OCI-LY3 (cell line): ENCODE results near the gene ARSI.

Source experiments
- H2AFZ ChIP-seq: fragments of 200-600, 300-600 bp; shearing (Covaris generic); 2 replicates; pipeline ENCODE4 v1.6.0; 2014; ENCODE audit warnings: antibody characterized with exemption, low read depth, low read length
- H3K27ac ChIP-seq: fragments of 200-600, 300-600 bp; sonication (generic); 2 replicates; pipeline ENCODE4 v1.5.1; 2014; ENCODE audit warnings: mild to moderate bottlenecking, low read length, moderate library complexity, mixed read lengths
- H3K27me3 ChIP-seq: fragments of 200-600, 300-600 bp; sonication (generic); 2 replicates; pipeline ENCODE4 v1.6.1; 2014; ENCODE audit warnings: low read depth, low read length, mixed read lengths
- H3K36me3 ChIP-seq: fragments of 200-600, 300-600 bp; sonication (generic); replicated peaks from 2 replicates; pipeline ENCODE3; 2014; ENCODE audit warnings: low read depth, low read length, mixed read lengths
- H3K4me1 ChIP-seq: fragments of 300-600, 200-600 bp; sonication (generic); 2 replicates; pipeline ENCODE4 v1.6.1; 2014; ENCODE audit warnings: low read length, mixed read lengths
- H3K4me2 ChIP-seq: fragments of 200-600, 300-600 bp; sonication (generic); 2 replicates; pipeline ENCODE4 v1.6.1; 2014; ENCODE audit warnings: low read length, mixed read lengths
- H3K4me3 ChIP-seq: fragments of 300-600, 200-600 bp; sonication (generic); 2 replicates; pipeline ENCODE4 v1.5.1; 2014; ENCODE audit warnings: antibody characterized with exemption, mild to moderate bottlenecking, low read length, moderate library complexity
- H3K79me2 ChIP-seq: fragments of 300-600, 200-600 bp; shearing (Covaris generic); 2 replicates; pipeline ENCODE4 v1.6.1; 2014; ENCODE audit warnings: mild to moderate bottlenecking, low read length, mixed read lengths
- H3K9ac ChIP-seq: fragments of 300-600, 200-600 bp; shearing (Covaris generic); 2 replicates; pipeline ENCODE4 v1.6.0; 2014; ENCODE audit warnings: mild to moderate bottlenecking, low read length, moderate library complexity
- H3K9me3 ChIP-seq: fragments of 200-600, 300-600 bp; shearing (Covaris generic); 2 replicates; pipeline ENCODE4 v1.6.1; 2014; ENCODE audit warnings: low read length, mixed read lengths; ENCODE audit not compliant: insufficient read depth
- H4K20me1 ChIP-seq: fragments of 200-600, 300-600 bp; sonication (generic); 2 replicates; pipeline ENCODE4 v1.6.1; 2016; ENCODE audit warnings: low read length, mixed read lengths; ENCODE audit not compliant: insufficient read depth
- EZH2phosphoT487 ChIP-seq: fragments of 200-600 bp; shearing (Covaris generic); IDR thresholded peaks from 2 replicates; pipeline ENCODE4 v1.6.1; 2018; ENCODE audit warnings: antibody characterized with exemption, mixed run types, low read depth
- TF ChIP-seq, protein P1 (sequence below): fragments of 200-600, 300-600 bp; sonication (generic); IDR thresholded peaks from 2 replicates; pipeline ENCODE4 v1.5.1; 2014; ENCODE audit warnings: antibody characterized with exemption, low read length, low read depth

The ARSI gene

DNA sequence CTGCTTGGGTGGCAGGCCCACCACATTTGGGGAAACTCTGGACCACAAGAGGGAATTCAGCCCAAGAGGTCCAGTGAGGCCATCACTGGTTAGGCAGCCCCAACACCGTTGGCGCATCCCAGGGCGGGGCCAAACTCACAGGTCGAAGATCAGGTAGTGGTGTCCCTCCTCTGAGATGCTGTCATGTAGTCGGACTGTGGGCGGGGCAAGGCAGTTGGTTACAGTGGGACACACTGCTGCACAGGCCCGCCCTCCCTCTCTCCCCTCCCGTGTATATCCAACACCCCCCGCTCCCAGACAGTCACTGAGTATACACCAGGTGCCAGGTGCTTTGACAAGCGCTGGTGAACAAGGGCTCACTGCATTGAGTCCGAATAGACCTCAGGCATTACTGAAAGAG, 45.3 kb downstream of the ARSI start:
- H3K9me3 ChIP-seq: no peaks in the 10 kb centered on the region
- 0 out of 2 replicates have a peak, but pooled peaks cover 5% of the 10 kb centered on the region for H3K27me3 ChIP-seq
- H3K4me3 ChIP-seq: no peak overlapping the region
- no peak overlapping the region for H3K4me2 ChIP-seq
- no peak overlapping the region for H2AFZ ChIP-seq
- H4K20me1 ChIP-seq: no peaks in the 10 kb centered on the region
- no peaks in the 10 kb centered on the region for H3K36me3 ChIP-seq
- no peaks in the 10 kb centered on the region for H3K79me2 ChIP-seq
- TF ChIP-seq EZH2phosphoT487: no peak
- TF ChIP-seq, protein P1, sequence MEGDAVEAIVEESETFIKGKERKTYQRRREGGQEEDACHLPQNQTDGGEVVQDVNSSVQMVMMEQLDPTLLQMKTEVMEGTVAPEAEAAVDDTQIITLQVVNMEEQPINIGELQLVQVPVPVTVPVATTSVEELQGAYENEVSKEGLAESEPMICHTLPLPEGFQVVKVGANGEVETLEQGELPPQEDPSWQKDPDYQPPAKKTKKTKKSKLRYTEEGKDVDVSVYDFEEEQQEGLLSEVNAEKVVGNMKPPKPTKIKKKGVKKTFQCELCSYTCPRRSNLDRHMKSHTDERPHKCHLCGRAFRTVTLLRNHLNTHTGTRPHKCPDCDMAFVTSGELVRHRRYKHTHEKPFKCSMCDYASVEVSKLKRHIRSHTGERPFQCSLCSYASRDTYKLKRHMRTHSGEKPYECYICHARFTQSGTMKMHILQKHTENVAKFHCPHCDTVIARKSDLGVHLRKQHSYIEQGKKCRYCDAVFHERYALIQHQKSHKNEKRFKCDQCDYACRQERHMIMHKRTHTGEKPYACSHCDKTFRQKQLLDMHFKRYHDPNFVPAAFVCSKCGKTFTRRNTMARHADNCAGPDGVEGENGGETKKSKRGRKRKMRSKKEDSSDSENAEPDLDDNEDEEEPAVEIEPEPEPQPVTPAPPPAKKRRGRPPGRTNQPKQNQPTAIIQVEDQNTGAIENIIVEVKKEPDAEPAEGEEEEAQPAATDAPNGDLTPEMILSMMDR: no peak
- H3K9ac ChIP-seq: no peak overlapping the region
- no peaks in the 10 kb centered on the region for H3K4me1 ChIP-seq
- no peak overlapping the region for H3K27ac ChIP-seq

DNA sequence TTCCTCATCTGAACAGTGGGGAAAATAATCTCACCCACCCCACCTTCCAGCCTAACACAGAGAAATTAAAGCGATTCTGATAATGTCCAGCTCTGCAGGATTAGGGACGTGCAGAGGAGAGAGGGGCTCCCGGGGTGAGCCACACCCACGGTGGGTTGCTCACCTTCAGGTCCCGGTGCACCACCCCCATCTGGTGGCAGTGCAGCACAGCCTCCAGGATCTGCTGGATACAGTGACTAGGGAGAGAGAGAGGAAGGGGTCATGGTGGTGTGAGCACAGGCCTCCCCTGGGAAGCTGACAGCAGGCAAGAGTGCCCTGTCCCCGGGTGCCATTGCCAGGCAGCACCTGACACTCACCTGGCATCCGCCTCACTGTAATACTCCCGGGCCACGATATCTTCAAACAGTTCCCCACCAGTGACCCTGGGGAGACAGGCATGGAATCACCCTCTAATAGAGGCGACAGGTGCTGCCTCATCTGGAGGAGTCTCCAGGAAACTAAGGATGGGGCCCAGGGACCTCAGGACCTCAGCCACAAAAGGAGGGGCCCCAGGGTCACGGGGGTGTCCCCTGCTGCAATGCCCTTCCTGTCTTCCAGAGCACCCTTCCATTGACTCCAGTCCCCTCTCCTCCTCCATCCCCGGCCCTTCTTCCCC, 46.2 kb downstream of the ARSI start:
- Histone ChIP-seq H3K36me3 (no peaks in the 10 kb centered on the region), H3K4me1 (no peaks in the 10 kb centered on the region), H4K20me1 (no peaks in the 10 kb centered on the region), H3K9me3 (no peaks in the 10 kb centered on the region), H3K27ac (no peak overlapping the region), H3K4me3 (no peak overlapping the region), H3K4me2 (no peak overlapping the region), H3K9ac (no peak overlapping the region), H3K79me2 (no peaks in the 10 kb centered on the region), H2AFZ (no peak overlapping the region), H3K27me3 (no peaks in the 10 kb centered on the region)
- TF ChIP-seq, protein P1: no peak; the same call in 1 of the 2 replicates
- no peak for TF ChIP-seq EZH2phosphoT487

DNA sequence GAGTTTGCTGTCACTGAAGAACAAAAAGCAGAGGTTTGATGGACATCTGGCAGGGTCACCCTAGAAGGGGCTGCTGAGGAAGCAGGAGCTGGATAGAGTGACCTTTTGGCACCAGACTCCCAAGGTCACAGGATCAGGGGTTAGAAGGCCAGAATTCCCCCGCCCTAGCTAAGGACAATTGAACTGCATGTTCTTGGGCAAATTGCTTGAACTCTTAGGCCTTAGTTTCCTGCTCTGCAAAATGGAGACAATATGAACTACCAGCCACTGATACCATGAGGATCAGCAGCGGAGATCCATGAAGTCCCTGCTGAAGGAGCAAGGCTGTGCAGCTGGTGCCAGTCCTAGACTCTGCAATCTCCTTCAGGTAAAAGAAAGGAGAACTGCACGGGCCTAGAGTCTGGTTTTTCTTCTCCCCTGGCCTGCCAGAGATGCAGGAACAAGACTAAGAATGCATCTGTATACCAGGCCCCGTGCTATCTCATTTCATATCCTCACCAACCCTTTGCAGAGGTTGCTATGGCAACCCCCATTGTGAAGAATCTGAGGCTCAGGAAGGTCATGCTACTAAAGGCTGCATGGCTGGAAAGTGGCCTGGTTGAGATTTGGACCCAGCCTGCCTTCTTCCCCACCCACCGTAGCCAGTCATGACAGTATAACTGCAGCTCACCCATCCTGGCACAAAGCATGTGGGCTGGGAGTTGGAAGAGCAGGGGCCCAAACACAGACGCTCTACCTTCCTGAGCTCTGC, 46.9 kb downstream of the ARSI start:
- Histone ChIP-seq H2AFZ (no peak overlapping the region), H4K20me1 (no peaks in the 10 kb centered on the region), H3K4me3 (no peak overlapping the region), H3K4me1 (no peaks in the 10 kb centered on the region), H3K36me3 (no peaks in the 10 kb centered on the region), H3K79me2 (no peaks in the 10 kb centered on the region), H3K4me2 (no peak overlapping the region), H3K27ac (no peak overlapping the region), H3K9me3 (no peaks in the 10 kb centered on the region), H3K27me3 (no peaks in the 10 kb centered on the region), H3K9ac (no peak overlapping the region)
- TF ChIP-seq, protein P1: no peak
- no peak for TF ChIP-seq EZH2phosphoT487

DNA sequence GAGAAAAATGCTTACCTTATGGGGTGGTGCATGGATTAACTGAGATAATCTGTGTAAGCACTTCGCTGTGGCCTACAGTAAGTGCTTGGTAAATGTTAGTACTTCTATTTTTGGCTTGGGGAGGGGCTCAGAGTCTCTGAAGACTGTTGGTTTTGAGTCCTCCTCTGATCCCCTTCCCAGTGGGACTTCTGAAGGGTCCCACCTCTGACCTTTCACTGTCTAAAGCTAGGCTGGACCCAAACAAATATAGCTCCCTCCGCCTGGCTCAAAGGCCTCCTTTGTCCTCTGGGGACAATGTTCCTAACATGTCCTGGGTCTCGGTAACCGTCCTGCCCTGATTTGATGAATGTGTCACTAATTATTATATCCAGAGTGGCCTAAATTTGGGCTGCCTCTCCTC, 47.9 kb downstream of the ARSI start:
- no peak overlapping the region for H2AFZ ChIP-seq
- no peak overlapping the region for H3K9ac ChIP-seq
- no peaks in the 10 kb centered on the region for H3K36me3 ChIP-seq
- H3K9me3 ChIP-seq: no peaks in the 10 kb centered on the region
- H3K4me2 ChIP-seq: no peak overlapping the region
- H3K27ac ChIP-seq: no peak overlapping the region
- TF ChIP-seq EZH2phosphoT487: no peak
- TF ChIP-seq, protein P1: no peak
- no peaks in the 10 kb centered on the region for H3K4me1 ChIP-seq
- H3K27me3 ChIP-seq: no peaks in the 10 kb centered on the region
- H3K79me2 ChIP-seq: no peaks in the 10 kb centered on the region
- no peak overlapping the region for H3K4me3 ChIP-seq
- no peaks in the 10 kb centered on the region for H4K20me1 ChIP-seq
